Left colon (tissue), 2 donors: Measurements from ENCODE around the gene GALNT18. TPM values are rescaled to one million over a fixed set of nuclear protein-coding genes. Genes with fewer than 3 reads are reported as not detected.

Source experiments
- ATAC-seq: fragments of 200-7000 bp; cut with Tn5 transposase; one replicate; pipeline ENCODE4 v1.9.1; 2020; ENCODE audit warnings: mild to moderate bottlenecking, moderate library complexity
- DNase-seq, 2 donors: peaks; one replicate each; pipeline ENCODE4 v3.0.0-alpha.2; 2020
- intact Hi-C, 2 donors: fragments of 100-400 bp; cut with DNase I in 1 of 2; cut with micrococcal nuclease in 1 of 2; formaldehyde crosslinking; loops; one replicate each; pipeline versions ENCODE4 v1.11.2 to v1.14.0; 2022; cut with DNase I, micrococcal nuclease
- total RNA-seq, 2 donors: library from RNA; stranded (reverse); fragmentation: NEBNext Ultra II Directional; extraction: Animal tissue kit (Norgen Biotek cat#: 25700); gene quantifications; one replicate each; pipeline ENCODE4 v1.2.1, GENCODE V29; 2021
- donor health status: DM: no; HTN: no; CAD: no.
- donor health status: DM: yes; HTN: yes; CAD: no.

GALNT18 gene
- total RNA-seq, 2 donors from 2014 or later, result 3.6 to 5.9 TPM

DNA sequence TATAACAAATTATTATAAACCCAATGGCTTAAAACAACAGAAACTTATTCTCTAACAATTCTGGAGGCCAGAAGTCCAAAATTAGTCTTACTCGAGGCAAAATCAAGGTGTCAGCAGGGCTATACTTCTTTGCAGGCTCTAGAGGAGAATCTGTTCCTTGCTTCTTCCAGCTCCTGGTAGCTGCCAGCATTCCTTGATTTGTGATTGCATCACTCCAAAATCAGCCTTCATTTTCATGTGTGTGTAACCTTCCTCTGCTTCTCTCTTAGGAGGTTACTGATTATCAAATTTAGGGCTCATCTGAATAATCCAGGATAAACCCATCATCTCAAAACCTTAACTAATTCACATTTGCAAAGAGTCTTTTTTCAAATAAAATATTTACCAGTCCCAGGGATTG, 23.6 kb downstream of the GALNT18 start:
- intact Hi-C loops, result no loop called here
- no peak for DNase-seq
- no peak for ATAC-seq

DNA sequence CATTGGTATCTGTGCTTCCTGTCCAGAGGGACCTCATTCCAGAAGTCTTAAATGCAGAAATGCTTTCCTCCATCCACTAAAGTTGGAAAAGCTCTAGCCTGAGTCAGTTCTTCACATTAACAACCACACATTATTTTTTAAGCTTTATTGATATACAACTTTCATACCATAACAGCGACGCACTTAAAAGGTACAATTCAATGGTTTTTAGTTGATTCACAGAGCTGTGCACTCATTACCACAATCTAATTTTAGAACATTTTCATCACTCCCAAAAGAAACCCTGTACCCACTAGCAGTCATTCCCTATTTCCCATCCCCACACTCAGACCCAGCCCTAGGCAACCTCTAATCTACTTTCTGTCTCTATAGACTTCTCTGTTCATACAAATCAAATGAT, 27.6 kb downstream of the GALNT18 start:
- intact Hi-C loops, result no loop called here

DNA sequence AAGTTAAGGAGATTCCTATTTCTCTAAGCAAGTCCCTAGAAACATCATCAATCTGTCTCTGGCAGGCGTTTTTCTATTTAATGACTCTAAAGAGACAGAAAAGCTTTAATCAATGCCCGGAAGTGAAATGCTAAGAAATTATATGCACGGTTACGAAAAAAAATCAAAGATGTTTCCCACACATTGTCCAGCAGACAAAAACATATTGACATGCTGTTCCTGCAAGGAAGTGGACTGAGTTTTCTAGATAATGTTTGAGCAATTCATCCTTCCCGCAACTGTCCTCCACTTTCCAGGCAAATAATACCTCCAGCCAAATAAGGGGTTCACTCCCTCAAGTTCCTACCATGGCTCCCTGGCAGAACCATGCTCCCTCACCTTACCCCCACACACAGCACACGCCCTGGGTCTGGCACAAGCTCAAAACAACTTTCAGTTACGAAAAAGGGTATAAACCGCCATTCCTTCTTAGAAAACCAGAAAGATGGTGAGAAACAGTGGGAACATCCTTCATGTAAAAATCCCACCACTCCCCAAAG, 29.6 kb downstream of the GALNT18 start:
- ATAC-seq (no peak), DNase-seq (no peak)
- intact Hi-C loops, result no loop called here

More for the DNA sequence above, 27.6 kb downstream of the GALNT18 start:
- no peak for DNase-seq
- ATAC-seq, result no peak

DNA sequence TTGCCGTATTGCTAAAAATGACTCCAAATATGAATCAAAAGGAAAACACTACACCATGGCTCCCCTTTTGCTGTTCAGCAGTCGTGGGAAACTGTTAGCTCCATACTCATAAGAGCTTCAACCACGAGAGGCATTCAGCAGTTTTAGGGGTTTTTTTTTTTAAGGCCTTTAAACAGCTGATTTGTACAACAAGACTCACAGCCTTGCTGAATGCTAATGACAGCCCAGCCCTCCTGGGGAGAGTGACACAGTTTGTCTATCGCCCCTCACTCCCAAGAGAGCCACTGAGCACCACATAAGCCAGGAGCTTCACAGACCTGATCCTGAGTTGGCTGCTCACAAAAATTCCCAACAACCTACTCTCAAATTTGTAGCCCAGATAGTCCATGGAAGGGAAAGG, 32.4 kb downstream of the GALNT18 start:
- DNase-seq (no peak), ATAC-seq (no peak)
- intact Hi-C loops, result no loop called here

DNA sequence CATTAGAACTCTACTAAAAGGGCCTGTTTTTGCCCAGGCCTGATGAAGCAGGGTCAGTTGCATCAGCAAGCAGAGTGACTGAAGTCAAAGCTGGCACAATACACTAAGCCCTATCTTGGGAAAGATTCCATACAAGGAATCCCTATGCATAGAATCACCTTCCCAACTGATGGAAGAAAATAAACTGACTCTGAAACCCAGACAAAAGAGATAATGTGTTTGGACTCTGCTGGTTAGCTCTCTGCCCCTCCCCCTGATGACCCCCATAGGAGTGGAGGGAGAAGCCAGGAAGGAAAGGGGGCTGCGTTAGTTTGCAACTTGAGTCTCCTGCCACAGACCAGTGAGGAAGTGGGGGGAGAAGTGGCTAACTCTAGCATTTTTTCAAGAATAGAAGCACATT, 32.9 kb downstream of the GALNT18 start:
- ATAC-seq (no peak), DNase-seq (no peak)
- intact Hi-C loops, result no loop called here

DNA sequence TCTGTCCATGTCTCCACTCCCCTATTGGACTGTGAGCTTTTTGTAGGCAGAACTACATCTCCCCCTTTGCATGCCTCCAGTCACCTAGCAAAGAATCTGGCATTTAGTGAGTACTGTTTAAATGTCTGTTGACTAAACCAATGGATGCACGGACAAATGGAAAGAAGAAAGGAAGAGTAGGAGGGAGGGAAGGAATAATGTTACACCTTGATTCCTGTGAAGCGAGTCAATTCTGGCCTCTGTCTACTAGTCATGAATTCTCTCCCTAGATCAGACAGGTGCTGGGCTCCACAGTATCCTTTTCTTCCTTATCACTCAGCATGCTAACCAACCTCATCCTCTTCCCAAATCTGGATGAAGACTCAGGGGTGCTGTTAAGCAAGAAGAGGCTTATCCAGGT, 33.6 kb downstream of the GALNT18 start:
- no peak for ATAC-seq
- intact Hi-C loops, result no loop called here

DNA sequence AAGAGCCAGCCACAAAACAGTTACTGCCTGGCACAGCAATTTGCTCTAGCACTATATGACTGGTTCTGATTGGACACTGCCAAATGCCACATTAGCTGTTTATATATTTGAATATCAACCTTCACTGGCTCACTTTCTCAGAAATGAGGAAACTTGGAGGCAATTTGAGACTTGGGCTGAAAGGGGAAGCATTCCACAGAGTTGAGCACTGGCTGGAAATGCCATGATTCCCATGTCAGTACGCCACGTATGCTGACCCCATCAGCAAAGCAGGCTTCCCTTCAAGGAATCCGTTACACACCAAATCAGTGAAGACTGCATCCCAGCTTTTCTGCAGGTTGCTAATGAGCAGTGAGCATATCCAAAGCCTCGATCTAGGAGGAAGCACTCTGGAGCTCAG, 34.7 kb downstream of the GALNT18 start:
- intact Hi-C loops, result no loop called here
- DNase-seq, result no peak
- no peak for ATAC-seq

More for the DNA sequence above, 33.6 kb downstream of the GALNT18 start:
- DNase-seq, result no peak

DNA sequence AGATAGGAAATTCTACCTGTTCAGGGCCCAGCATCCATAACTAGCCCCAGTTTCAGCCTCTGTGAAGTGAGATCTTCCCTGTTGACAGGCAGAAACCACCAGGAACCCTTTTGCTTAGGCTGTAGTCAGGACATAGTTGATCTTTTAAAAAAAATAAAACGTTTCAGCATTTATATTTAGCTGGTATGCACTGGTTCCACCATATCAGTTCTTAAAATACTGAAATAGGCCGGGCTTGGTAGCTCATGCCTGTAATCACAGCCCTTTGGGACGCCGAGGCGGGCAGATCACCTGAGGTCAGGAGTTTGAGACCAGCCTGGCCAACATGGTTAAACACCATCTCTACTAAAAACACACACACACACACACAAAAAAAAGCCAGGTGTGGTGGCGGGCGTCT, 35.3 kb downstream of the GALNT18 start:
- intact Hi-C loops, result no loop called here
- DNase-seq (no peak), ATAC-seq (no peak)

DNA sequence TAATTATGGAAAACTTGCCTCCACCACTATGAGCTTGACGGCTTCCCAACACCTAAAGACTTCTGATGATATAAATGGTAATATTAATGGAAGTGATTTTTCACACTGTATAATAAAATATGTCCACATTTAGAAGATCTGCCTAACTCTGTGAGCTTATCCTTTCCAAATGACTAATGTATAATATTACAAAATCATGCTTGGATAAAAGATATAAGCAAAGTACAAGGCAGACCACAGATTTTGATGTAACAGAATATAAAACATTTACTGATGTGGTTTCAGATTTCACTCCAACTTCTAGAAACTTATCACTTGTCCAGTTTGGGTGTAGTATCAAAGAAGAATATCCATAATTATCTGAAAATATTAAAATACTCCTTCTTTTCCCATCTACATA, 36.9 kb downstream of the GALNT18 start:
- DNase-seq (no peak), ATAC-seq (no peak)
- intact Hi-C loops, result no loop called here

DNA sequence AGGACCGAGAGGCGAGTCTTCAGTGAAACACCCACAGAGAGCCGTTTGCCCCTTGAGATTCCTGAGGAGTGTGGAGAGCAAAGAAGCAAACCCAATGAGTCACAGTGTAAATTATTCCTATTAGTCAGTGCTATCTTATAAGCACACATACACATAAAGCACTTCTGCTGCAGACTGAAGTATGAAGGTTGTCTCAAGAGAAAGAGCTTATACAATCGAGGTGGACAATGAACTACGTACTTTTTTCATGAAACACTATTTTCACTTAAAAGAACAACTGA, 37.3 kb downstream of the GALNT18 start:
- no peak for DNase-seq
- no peak for ATAC-seq
- intact Hi-C loops, result no loop called here

DNA sequence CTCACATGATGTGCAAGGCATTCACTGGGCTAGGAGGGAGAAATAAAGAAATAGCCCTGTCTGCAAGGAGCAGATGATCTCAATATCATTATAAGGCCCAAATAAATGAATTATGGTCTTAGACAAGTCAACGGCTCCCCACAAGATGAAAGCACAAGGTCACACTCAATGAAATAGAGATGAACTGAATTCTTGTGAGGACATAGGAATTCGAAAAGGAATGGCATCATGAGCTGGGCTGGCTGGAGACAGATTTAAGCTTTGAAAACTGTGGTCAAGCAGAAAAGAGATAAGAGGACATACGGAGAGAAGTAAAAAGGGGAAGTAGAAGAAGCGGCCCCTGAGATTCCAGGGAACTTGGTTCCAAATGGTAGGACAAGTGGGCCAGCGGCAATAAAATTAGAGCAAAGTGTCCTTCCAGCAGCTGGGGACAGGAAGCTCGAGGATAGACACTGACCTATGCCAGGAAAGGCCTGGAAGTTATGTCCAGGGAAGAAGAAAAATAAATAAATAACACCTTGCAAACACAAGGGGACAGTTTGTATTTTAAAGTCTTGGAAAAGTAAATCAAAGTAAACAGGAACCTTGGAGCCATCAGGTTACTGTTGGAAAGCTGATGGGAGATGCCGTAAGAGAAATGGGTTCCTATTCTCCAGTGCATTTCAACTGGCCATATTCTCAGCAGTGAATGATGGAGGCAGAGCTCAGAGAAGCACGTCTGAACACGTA, 37.8 kb downstream of the GALNT18 start:
- DNase-seq (no peak), ATAC-seq (no peak)
- intact Hi-C loops, result no loop called here

DNA sequence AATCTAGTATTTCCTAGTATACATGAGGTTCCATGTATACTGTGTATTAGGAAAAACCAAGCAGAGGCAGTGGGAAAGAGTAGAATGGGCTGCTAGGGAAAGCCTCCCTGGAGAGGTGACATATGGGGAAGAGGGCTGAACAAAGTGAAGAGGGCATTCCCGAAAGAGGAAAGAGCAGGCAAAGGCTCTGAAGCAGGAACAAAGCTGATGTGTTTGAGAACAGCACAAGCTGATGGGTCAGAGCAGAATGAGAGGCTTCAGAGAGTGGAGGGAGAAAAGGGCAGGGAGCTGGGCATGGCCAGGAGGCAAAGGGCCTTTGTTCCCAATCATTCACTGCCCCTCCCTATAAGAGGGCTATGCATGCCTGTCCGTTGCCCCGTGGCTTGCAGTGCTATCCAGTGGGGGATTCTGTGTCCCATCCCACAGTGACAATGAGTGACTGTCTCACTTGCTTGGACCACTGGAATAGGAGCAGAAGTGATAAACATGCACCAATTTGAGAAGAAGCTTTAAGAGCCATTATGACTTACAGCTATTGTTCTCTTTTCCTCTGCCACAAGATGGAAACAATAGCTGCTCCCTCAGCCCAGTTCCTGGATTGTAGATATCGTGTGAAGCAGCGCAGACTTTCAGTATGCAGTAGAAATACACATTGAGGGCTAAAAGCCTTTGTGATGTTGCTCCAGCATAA, 39.6 kb downstream of the GALNT18 start:
- DNase-seq, result no peak
- intact Hi-C loops, result no loop called here

DNA sequence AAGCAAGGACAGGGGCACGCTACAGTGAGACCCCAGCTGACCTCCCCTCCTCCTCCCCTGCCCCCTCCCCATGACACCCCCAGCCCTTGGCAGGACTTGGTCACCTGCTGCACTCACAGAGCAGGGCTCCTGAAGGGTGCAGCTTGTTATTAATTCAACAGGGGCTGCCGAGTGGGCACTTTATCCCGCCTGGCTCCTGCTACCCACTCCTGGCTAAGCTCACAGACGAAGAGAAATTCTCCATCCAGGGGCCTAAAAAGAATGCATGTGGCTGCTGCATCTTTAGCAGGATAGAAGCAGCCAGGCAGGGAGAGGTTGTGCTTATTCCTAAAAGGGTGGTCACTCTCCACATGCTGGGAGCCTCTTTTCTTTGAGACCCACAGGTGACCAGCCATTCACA, 40.3 kb downstream of the GALNT18 start:
- intact Hi-C loops, result no loop called here
- DNase-seq (no peak), ATAC-seq (no peak)

More for the DNA sequence above, 39.6 kb downstream of the GALNT18 start:
- no peak for ATAC-seq

DNA sequence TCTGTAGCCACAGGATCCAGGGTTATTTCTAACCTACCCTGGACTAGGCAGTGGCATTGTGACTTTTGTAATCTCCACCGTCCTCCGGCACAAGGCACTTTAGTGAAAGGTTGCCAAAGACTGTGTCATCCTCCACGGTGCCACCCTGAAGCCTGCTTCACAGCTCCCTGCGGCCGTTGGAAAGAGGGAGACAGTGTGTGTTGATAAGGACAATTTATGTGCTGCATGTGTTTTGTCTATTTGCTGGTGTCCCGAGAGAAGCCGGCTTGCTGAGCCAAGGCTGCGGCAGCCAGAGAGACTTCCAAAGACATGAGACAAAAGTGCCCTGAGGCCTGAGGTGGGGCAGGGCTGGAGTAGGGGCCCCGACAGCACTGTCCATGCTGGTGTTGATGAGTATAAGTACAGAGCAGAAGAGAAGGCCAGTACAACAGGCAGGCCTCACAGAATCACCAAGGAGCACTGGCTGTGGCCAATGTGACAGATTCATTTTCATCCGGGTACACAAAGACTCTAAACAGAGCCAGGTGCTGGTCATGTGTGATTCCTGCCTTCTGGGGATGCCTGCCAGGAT, 40.9 kb downstream of the GALNT18 start:
- intact Hi-C loops, result no loop called here
- no peak for ATAC-seq
- no peak for DNase-seq

DNA sequence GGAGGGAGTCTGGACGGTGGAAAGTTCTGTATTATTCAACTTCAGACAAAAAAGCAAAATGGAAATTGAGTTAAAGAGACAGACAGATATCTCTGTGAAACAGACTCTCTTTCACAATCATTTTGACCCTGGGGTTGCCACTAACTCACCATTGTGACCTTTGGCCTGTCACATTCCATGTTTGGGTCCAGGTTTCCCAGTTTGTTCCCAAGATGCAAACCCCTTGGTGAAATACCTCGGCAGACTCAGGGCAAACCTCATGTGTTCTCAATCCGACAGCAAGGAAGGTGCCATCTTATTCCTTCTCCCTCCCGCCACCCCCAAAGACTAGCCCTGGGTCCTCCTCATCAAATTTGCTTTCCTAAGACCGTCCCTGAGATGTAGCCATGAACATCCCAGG, 41.8 kb downstream of the GALNT18 start:
- no peak for DNase-seq
- ATAC-seq, result no peak

DNA sequence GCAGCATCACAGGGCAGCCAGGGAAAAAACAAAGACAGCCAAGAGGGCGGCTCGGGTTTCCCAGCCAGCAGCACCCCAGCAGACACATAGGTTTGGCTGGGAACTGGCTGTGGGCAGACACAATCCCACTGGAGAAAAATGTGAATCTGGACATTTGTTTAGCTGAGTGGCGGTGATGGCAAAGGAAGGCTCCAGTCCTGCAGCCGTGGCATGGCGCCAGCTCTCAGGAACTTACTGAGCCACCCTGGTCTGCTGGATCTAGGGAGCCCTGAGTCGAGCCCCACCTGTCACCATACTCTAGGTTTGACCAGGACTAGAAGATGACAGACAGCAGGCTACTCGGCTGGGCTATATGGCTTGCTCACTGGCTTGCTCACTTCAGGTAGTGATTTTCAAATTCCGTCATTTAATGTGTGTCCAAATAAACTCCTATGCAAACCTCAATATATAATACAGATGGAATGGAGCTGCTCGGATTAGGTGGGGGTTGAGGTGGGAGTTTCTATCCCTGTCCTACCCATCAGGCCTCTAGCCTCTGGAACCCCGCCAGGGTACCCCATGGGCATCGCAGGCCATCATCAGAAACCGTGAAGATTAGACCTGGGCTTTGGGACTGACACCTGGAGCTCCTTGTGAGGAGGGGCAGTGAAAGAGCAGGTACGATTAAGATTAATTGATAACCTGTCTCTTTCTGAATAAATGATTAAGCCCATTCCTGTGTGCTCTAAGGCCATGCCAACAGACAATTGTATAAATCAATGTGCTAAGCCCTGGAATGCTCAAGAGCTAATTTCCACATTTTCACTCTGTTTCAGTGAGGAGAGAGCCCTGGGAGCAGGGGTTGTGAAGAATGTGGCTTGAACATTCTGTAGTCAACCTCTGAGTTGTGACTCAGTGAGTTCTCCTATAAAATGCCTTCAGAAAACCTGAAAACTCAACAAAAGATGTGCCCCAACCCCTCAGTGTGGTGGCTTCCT, 42.5 kb downstream of the GALNT18 start:
- intact Hi-C loops, result no loop called here
- ATAC-seq (no peak), DNase-seq (no peak)

More for the DNA sequence above, 41.8 kb downstream of the GALNT18 start:
- intact Hi-C loops, result no loop called here

DNA sequence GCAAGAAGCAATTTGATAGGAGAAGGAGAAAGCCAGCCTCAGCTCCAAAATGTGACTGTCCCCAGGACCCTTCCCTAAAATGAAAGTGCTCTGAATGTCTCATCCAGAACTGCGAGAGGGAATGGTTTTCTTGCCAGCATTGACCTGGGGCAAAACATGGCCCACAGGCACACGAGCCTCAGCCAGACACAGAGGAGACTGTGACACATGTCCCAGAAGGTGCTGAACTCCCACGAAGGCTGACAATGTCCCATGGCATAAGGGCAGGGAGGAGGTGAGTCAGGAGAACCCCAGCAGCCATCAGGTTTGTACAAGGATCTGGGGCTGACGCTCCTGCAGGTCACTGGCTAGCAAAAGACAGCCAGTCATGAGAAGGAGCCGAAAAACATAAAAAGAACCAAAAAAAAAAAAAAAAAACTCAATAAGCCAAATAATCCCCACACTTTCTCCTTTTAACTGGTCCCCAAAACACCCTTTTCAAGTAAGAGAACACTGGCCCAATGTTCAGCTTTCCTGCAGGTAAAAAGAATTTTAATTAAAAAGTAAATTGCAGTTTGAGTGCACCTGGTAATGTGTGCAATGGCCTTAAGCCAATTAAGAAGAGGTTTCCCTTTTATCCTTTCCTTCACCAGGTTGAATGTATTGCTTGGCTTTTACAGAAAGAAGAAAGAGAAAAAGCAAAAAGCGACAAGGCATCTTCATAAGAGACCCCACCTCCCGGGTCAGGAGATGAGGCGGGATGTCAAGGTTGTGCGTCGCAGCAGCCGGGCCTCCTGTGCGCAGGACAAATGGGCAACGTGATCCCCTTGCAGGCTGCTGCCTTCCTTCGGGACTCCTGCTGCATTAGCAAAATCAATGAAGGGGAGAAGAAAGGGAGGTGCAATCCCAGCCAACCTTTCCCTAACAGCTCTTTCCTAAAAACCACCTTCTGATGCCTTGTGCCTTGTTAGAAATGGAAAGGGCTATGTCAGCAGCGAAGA, 43.6 kb downstream of the GALNT18 start:
- DNase-seq (no peak), ATAC-seq (no peak)
- intact Hi-C loops, result no loop called here

DNA sequence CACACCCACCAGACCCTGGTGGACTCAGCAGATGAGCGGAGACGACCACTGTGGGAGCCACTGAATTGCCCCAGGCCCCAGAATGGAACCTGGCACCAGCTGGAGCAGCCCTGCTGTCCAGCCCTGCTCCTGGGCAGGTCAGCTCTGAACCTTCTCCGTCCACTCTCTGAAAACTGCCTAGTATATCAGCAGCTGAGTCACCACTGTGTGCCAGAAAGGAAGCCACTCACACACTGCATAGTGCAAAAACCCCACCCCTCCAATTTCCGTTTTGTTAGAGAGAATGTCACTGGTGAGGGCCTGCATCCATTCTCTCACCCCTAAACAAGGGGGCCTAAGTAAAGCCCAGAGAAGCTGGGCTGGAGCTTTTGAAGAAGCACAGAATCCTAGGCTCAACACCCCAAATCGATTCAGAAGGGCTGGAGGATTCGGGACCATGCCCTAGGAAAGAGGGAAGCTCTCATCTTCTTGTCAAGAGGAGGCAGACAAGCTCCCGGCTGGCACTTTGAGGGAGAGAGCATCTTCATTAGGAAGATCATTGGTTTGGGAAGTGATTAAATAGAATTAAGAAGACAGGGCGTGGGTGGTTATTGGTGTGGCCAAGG, 44.5 kb downstream of the GALNT18 start:
- ATAC-seq (no peak), DNase-seq (no peak)
- intact Hi-C loops, result no loop called here
